Stimulated activated CD4-positive, alpha-beta T cell treated with anti-CD3 and anti-CD28 coated beads, Interleukin-1b, Interleukin-23, amount 100 ng/mL, for 48 hours (primary cell): Measurements from ENCODE around the gene TRIM62.

Source experiments
- DNase-seq: peaks from one replicate; pipeline ENCODE4 v3.0.0-alpha.2; 2020

TRIM62 gene

DNA sequence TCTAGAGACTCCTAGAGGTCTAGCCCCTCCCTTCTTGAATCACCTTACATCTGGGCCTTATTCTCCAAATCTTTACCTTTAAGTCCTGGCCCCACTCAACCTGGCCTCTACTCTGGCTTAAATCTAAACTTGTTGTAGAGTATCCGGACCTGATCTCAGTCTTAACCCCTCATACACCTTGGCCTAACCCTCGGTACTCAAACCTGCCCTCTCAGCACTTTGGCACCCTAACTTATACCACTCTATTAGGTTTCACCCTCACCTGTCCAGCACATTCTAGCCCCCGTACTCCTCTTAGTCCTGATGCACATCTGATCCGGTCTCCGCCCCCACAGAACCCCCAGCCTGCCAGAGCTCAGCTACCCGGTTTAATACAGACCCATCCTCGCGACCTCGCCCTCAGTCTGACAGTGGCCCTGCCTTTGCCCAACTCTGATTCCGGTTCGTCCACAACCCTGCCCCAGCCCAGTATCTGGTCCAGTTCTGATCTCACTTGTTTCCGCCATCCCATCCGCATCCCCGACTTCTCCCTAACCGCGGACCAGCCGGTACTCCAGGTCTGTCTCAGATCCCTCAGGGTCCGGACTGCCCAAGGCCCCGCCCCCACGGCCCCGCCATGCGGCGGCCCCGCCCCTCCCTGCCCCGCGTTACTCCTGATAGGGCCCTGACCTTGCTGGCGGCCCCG is 1.5 kb downstream of the TRIM62 start:
- no peak for DNase-seq

DNA sequence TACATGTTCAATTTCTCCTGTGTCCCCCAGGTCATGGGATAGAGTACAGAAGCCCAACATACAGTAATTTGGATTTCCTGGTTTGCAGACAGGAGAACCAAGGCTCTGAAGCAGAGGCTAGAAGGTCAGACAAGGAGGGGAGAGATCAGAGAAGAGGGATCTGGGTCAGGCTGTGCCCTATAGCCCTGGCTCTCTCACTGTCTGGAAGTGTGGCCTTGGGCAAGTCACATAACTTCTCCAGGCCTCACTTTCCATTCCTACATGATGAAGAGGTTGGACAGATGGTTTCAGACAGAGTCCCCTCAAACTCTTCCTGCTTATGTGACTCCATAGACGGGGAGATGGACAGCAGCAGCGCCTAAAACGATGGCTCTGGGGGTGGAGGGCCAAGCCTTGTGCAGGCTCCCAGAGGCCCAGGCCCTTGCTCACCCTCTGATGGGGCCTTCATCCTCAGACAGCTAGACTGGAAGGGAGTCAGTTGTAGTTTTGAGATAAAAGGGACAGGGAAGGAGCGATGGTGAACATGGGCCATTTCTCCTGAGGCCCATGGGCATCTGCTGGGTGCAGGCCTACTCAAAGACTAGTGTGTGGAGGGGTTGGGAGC is 2.9 kb downstream of the TRIM62 start:
- no peak for DNase-seq

DNA sequence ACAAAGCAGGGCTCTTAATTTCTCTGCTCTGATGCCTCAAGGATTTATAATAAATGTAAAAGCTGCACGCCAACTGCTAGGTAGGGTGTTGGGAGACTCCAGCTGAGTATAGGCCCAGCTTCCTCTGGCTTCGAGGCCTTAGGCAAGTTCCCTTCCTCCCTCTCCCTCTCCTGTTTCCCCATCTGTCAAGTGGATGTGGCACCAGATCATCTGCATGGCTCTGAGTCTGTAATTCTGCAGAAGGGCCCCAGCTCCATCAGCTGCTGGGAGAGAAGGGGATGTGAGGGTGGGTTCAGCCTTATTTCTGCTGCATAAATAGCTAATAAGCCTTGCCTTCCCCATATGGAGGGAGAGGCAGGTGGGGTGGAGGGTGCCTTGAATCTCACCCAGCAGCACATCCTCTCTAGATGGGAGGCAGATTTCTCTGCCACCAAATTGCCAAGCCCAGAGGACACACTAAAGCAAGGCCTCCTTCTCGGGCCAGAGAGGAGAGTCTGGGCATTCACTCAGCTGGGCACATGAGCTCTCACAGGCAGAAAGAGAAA is 3.8 kb downstream of the TRIM62 start:
- no peak for DNase-seq

DNA sequence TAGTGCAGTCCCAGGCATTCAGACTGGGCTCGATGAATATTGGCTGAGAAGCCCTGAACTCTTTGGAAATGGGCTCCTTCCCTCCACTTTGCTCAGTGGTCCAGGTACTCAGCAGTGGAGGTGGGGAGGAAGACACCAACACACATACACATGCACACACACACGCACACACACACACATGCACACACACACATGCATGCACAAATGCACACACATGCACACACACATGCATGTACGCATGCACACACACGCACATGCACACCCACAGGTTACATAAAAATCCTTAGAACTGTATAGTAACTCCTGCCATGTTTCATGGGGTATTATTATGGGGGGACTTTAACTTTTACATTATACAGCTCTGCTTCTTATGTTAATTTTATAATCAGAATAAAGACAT is 5.0 kb downstream of the TRIM62 start:
- DNase-seq = no peak

DNA sequence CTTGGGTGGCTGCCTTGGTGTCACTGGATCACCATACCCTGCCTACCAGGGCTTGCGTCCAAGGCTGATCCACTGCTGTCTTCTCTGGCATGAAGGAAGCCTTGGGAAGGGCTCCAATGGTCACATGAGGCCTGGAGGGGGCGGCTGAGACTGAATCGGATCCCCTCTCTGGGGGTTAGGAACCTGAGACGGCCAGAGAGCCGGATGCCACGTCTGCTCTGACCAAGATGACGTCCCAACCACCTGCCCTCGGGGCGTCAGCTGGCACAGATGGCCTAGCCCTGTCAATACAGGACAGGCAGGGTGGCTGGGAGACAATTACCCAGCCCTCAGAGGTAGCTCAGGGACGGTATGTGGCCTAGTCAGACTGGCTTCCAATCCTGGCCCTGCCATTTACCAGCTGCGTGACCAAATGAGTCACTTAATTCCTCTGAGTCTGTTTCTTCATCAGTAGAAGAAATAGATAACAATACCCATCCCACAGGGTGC is 5.4 kb downstream of the TRIM62 start:
- DNase-seq = no peak

DNA sequence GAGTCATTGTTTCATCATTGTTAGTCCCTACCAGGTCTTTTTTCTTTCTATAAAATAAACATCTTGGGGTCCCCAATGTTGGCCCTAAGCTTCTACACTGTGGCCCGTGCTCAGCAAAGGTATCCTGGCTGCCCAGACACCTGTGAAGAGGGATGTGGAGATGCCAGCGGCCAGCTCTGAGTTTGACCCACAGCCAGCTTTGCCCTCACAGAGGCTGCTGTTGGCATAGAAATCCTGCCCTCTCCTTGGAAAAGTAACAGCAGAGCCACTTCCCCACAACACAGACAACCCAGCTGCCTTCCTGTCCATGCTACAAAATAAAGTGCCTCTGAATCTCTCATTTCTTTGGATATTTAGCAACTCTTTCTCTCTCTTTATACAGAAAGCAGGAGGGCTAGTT is 6.0 kb downstream of the TRIM62 start:
- no peak for DNase-seq

DNA sequence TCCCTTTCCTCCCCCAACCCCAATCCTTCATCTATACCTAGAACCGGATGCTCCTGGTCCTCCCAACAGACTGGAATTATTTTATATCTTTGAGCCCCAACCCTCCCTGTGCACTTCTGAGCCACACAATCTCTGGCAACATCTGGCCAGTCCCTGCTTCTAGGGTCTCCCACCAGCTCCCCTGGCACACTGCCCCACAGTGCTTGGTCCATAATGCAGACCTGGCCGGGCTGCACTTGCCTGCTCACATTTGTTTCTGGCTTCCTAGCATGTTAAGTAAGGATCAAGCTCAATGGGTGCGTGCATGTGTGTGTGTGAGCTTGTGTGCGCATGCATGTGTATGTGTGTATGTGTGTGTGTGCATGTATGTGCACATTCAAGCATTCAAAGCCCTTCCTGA is 8.8 kb downstream of the TRIM62 start:
- DNase-seq = no peak

DNA sequence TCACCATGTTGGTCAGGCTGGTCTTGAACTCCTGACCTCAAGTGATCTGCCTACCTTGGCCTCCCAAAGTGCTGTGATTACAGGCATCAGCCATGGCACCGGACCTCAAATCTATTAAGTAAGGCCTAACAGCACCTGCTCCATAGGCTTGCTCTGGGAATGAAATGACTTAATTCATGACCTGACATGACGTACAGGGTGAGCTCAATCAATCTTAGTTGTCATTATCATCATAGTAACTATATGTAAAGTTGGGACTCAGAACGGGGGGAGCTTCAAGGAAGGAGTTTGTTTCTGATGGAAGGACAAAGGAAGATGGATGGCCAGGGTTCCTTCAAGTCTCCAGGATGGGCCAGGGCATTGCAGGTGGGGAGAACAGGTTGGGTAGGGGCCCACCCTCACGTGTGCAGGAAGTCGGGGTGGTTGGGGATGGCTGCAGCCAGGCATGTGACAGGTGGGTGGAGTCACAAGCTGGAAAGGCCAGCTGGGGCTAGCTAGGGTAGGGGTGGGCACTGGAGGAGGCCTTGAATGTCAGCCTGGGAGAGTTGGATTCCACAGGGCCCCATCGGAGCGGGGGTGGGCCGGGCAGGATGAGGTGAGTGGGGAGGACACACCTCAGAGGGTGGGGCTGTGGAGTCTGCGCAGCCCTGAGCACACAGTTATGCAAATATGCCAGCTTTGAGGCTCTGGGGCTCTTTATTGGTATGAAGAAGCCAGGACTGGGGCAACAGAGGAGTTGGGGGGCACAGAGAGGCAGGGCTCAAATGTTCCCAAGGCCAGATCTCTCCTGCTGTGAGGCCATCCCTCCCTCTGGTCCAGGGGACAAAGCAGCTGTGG is 9.6 kb downstream of the TRIM62 start:
- no peak for DNase-seq

DNA sequence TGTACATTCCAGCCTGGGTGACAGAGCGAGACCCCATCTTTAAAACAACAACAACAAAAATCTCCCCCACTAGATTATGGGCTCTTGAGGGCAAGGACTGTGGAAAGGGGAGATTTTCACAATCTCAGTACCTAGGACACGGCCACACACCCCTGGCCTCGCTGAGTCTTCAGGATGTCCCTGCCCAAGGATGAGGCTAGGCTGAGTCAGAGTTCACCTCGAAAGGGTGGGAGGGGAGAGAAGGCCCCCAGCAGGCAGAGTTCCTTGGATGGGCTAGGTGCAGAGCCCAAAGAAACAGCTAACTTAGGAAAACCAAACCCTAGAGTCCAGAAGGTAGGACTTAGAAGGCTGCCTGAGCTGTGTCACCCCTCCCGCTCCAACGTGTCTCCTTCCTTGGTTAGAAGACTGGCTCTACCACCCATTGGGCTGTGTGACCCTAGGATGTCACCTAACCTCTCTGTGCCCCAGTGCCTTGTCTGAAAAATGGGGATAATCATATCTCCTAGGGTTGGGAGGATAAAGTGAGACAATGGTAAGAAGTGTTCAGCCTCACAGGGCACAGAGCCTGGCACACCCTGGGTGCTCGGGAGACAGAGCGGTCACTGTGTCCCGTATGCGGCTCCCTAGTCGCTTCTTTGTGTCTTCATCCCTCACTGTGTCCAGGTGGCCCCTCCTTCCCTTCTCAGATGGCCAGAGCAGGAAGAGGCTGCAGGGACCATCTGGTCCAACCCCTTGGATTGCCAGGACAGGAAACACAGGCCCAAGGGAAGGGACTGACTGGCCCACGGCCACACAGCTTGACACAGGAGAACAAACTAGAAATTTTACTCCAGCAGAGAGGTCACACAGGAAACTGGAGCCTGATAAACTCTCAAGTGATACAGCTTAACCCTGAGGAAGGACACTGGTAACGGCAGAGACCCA is 11.2 kb downstream of the TRIM62 start:
- no peak for DNase-seq

DNA sequence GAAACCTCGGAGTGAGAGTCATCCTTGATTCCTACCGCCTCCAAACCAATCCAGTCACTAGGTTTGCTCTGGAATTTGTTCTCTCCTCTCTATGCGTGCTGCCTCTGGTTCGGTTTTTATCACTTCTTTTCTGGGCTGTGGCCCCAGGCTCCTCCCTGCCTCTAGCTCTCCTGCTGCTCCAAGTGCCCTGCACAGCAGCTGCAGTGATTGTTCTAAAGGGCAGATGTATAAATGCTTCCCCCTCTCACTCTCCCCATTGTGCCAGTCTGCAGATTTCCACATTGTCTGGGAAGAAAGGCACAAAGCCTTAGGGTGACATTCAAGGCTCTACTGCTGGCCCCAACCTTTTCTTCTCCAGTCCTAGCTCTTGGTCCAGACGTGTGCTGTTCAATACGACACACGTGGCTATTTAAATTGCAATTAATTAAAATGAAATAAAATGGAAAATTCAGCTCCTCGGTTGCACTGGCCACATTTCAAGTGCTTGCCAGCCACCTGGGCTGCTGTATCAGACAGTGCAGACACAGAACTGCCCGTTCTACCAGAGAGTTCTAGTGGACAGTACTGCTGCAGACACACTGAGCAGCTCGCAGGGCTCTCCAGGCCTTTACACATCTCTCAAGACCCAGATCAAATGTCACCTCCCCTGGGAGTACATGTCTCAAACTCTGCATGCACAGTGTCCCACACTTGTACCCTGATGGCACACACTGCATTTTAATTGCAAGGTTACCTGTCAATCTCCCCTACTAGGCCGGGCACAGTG is 12.4 kb downstream of the TRIM62 start:
- DNase-seq = no peak

DNA sequence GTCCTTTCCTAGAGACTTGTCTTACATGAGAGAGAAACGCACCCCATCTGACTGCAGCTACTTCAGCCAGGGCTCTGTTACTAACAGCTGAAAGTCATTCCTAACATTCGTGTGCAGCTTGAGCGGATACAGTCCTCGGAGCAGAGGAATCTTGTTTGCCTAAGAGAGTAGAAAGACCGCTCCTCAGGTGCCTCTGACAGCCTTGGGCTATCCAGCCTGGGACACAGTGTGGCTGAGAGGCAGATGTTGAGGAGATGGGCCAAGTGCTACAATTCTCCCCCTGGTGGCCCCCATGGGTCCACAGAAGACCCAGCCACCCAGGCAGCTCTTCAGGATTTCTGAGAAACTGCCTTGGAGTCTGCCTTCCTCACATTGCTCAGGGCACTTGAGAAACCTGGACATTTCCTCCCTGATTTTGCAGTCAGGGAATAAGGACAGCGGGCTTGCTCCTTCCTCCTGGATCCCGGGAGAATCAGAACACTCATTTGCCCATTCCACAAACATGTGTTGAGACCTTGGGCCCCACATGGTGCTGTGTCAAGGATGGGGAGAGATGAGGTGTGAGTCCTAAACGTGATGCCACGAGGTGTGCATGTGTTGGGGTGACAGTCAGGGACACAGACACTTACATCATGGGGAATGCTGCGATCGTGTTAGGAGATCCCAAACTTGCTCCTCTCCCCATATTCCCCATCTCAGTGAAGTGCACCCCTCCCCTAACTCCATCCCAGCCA is 13.1 kb downstream of the TRIM62 start:
- no peak for DNase-seq

DNA sequence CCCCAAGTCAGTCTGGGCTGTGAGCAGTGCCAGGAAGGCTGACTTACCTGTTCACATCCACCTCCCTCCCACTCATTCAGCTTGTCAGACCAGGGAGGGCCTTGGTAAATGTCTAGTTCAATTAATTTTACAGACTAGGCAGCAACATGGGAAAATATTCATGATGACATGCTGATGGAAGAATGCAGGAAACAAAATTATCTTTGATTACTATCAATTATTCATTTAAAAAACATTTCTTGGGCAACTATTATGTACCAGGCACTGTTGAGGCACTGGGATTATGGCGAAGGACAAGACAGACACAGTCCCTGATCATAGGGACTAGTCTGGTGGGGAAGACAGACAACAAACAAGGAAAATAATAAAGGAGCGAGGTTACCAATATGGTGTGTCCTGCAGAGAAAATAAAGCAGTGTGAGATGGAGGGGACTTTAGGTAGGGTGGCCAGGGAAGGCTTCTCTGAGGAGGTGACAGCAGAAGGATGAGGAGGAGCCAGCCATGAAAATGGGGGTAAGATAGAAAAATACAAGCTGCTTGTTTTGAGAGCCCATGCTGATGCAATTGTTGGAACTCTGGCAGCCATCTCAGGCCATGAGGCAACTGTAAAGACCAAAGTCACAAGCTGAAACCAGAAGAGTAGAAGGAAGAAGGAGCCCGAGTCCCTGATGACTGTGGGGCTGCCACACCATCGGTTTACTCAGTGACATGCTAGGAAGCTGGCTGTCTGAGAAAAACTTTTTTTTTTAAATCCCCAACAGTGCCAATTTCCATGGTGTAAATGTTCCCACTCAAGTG is 14.0 kb downstream of the TRIM62 start:
- no peak for DNase-seq

DNA sequence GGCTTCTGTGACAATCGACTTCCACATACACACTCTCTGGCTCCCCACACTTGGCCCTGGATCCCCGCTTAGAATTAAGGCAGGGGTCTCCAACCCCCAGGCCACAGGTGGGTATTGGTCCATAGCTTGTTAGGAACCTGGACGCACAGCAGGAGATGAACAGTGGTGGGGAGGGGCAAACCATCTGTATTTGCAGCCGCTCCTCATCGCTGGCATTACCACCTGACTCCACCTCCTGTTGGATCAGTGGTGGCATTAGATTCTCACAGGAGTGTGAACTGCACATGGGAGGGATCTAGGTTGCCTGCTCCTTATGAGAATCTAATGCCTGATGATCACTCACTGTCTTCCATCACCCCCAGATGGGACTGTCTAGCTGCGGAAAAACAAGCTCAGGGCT is 16.0 kb downstream of the TRIM62 start:
- DNase-seq = no peak

DNA sequence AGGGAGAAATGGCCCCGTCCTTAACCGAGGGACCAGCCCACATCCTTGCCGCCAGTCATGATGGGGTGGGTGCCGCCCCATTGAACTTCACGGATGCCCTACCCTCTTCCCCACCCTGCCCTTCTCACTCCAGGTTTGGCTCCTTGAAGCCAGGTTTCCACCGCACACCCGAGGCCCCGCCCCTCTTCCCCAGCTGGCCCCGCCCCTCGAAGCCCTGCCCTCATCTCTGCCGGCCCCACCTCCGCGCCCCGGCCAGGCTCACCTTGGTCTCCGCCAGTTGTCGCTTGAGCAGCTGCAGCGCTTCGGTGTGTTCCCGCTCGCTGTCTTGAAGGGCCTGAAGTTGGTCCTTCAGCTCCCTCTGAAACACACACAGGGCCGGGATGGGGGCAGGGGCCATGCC is 16.6 kb downstream of the TRIM62 start:
- DNase-seq = no peak

DNA sequence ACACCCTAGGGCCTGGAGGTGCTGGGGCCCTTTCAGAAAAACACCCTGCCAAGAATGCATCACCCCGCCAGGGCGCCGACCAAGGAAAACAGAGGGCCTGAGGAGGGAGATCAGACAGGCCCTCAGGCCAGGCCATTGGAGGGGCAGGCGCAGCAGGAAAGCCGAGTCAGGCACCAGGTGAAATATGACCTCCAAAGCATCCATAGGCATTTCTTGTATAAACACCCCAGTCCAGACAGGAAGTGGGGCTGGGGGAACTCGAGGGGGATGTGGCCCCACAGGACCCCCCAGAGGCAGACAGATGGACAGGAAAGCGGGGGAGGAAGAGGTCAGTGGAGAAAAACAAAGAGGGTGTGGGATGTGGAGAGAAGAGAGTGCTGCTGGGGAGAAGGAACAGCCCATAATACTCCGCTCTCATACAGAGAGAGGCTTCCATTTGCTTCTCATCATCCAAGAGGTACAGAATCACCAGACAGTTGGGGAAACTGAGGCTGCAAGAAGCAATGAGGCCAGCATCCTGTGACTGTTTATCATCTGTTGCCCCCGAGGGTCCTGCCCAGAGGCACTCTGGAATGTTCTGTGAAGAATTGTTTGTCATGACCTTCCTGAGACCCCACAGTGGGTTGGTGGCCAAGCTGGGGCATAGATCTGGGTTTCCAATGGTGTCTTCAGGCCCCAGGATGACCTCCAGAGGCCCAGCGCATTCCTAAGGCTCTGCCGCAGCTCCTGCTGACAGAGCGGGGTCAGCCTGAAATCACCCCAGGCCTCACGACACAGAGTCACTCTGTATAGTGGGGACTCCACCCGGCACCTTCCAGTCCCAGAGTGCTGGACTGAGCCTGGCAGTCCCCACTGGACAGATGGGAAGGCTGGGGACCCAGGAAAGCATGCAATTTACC is 18.0 kb downstream of the TRIM62 start:
- DNase-seq = no peak

DNA sequence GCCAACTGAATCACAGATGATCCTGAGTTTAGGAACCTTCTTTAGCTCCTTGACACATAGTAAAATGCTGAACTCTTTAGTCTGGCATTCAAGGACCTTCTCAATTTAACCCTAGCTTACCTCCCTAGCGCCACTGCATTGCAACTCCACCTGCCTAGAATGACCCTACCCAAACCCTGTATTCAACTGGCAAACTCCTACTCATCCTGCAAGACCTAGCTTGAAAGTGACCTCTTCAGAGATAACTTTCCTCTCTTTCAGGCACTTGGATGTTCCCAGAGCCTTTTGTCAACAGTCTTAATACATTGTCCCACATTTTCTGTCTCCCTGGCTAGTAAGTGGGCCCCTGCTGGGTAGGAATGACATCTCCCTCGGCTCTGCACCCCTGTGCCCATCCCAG is 19.7 kb downstream of the TRIM62 start:
- DNase-seq = no peak

DNA sequence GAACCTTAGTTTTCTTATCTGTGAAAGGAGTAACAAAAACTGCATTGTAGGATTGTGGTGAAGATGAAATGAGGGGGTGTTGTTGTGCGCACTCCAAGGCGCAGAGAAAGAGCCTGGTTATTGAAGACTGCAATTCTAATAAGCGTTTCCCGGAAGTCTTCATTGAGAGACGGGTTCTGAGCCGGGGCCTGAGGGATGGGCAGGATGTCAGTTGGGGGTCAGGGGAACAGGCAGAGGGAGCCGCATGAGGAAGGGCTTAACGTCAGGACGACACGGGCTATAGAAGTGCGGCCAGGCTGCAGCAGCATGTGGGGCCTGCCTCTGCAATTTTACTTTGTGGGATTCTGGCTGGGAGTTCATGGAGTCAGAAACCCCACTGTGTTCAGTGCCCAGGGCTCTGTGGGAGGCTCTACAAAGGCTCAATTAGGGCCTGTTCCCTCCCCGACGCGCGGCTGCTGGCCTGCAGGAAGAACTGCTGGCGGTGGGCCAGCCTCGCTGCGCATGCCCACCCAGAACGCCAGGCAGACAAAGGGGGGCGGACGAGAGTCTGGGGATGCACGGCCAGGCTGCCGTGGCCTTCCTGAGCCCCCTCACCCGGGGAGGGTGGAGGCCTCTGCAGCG is 20.7 kb downstream of the TRIM62 start:
- no peak for DNase-seq

DNA sequence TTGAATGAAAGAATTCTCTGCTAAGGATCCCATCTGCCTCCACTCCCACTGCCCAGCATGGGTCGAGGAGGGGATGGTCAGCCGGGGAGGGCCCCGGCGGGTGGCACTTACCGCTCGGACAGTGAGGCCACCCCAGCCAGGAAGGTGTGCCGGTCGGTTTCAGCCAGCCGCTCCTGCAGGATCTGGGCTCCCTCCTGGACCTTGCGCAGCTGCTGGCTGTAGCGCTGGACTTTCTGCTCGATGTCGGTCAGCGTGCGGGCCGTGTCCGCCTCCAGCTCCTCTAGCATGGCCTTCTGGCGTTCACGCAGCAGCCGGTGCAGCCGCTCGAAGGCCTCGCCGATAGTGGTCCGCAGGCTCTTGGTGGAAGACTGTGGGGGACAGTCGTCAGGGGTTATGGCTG is 22.3 kb downstream of the TRIM62 start:
- no peak for DNase-seq

DNA sequence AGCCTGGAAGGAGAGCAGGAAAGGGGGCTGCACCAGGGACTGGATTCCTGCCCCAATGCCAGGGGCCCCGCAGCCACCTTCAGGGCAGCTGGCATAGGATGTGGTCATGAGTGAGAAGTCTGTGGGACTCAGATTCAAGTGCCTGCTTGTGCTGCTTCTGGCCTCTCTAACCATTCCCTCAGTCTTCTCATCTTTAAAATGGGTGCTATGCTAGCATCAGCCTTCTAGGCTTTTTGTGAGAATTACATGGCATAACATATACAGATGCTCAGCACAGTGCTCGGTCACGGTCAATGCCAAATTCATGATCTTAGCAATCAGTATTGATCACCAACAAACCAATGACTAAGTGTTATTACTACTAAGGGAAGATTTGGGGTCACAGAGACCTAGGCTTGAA is 23.5 kb downstream of the TRIM62 start:
- no peak for DNase-seq
